Ascending aorta (tissue), 2 donors: ENCODE results near the gene TIMM10. TPM values are rescaled to one million over a fixed set of nuclear protein-coding genes. Genes with fewer than 3 reads are reported as not detected.

ENCODE experiments used
- DNase-seq, 2 donors: peaks; one replicate each; pipeline ENCODE4 v3.0.0-alpha.2; 2019; ENCODE audit warnings: low spot score in 2 of 2
- H3K27ac ChIP-seq, 2 donors: fragments of 200-600 bp; sonication (generic); one replicate each; pipeline ENCODE4 v1.5.1; 2016 to 2017; ENCODE audit warnings: mild to moderate bottlenecking in 1 of 2
- H3K27me3 ChIP-seq: fragments of 200-600 bp; sonication (generic); one replicate; pipeline ENCODE4 v1.5.1; 2017
- H3K36me3 ChIP-seq, 2 donors: fragments of 200-600 bp; sonication (generic); one replicate each; pipeline ENCODE4 v1.5.1; 2016
- H3K4me1 ChIP-seq, 2 donors: fragments of 200-600 bp; sonication (generic); one replicate each; pipeline ENCODE4 v1.5.1; 2016 to 2017; ENCODE audit warnings: mild to moderate bottlenecking in 1 of 2
- H3K4me3 ChIP-seq, 2 donors: fragments of 200-600 bp; sonication (generic); one replicate each; pipeline ENCODE4 v1.5.1; 2016 to 2017; ENCODE audit warnings: mild to moderate bottlenecking in 1 of 2
- H3K9me3 ChIP-seq, 2 donors: fragments of 200-600 bp; sonication (generic); one replicate each; pipeline ENCODE4 v1.5.1; 2016
- intact Hi-C: fragments of 100-400 bp; cut with DNase I; formaldehyde crosslinking; loops from one replicate; pipeline ENCODE4 v1.15.1; 2023
- total RNA-seq: library from RNA; depleted of rRNA; stranded (reverse); fragments of >200 nt; gene quantifications from one replicate; pipeline ENCODE4 v1.1.0, GENCODE V29; 2016
- TF ChIP-seq, protein P1 (sequence below), 3 experiments: fragments of 200-600 bp in 2 of 3; fragments of 450-650 bp in 1 of 3; sonication (generic) in 2 of 3; IDR thresholded peaks; one replicate each; pipeline ENCODE4 v1.5.1; 2016 to 2019; ENCODE audit warnings: antibody characterized with exemption in 3 of 3, mild to moderate bottlenecking in 1 of 3, moderate library complexity in 1 of 3

Gene TIMM10
- total RNA-seq, 1 donor from 2014 or later, result not detected

DNA sequence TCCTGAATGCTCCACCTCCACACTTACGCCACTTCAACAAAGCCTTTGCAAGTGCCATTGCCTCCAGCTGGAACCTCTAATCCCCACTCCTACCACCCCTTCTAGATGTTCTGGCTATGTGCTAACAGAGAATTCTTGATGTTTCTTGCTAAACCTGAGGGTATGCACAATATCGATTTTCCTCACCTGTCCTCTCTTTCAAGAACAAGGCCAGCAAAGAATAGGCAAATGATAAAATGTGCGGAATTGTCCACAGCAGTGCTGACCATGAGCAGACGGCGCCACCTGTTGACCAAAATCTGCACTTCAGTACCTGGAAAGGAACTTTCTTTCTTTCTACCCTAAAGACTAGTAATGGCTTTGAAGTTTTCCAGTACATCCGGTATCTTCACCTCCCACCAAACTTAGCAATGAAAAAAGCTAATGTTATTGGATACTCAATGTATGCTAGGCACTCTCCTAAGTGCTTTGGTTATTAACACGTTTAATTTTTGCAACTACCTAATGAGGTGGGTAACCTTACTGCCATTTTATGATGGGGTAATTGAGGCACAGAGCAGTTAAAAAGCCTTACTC, 3.4 kb downstream of the TIMM10 start:
- TF ChIP-seq, protein P1, sequence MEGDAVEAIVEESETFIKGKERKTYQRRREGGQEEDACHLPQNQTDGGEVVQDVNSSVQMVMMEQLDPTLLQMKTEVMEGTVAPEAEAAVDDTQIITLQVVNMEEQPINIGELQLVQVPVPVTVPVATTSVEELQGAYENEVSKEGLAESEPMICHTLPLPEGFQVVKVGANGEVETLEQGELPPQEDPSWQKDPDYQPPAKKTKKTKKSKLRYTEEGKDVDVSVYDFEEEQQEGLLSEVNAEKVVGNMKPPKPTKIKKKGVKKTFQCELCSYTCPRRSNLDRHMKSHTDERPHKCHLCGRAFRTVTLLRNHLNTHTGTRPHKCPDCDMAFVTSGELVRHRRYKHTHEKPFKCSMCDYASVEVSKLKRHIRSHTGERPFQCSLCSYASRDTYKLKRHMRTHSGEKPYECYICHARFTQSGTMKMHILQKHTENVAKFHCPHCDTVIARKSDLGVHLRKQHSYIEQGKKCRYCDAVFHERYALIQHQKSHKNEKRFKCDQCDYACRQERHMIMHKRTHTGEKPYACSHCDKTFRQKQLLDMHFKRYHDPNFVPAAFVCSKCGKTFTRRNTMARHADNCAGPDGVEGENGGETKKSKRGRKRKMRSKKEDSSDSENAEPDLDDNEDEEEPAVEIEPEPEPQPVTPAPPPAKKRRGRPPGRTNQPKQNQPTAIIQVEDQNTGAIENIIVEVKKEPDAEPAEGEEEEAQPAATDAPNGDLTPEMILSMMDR (IDR thresholded peaks at IDR 0.05), result peak; percentile 79 to 95 (median 93)
- peak in 1 of 2 donors; percentile 84 for DNase-seq
- Histone ChIP-seq H3K9me3 (no peaks in the 10 kb centered on the region), H3K27ac (no peak overlapping the region), H3K4me3 (no peak overlapping the region), H3K4me1 (peaks cover 5 to 12% of the 10 kb centered on the region in 2 donors), H3K27me3 (no peaks in the 10 kb centered on the region), H3K36me3 (peaks cover 0 to 3% of the 10 kb centered on the region in 2 donors)
- intact Hi-C loops, result loop anchor here (1.0 to 5.0 kb wide), 3 partner anchors 34 to 180 kb away; no protein-coding TSS in a partner anchor

- intact Hi-C loops, result no loop called here
- Histone ChIP-seq H3K36me3 (no peaks in the 10 kb centered on the region), H3K27me3 (no peaks in the 10 kb centered on the region), H3K4me3 (no peak overlapping the region), H3K4me1 (no peaks in the 10 kb centered on the region), H3K27ac (no peak overlapping the region), H3K9me3 (no peaks in the 10 kb centered on the region)
- no peak for DNase-seq
- TF ChIP-seq, protein P1 (IDR thresholded peaks at IDR 0.05), result no peak
Observed at GRCh38 chr11:57523419-57523818, 7.1 kb downstream of the TIMM10 start.

GRCh38 chr11:57521116-57521515, 9.4 kb downstream of the TIMM10 start:
- intact Hi-C loops, result no loop called here
- H3K36me3 ChIP-seq, result no peaks in the 10 kb centered on the region

DNA sequence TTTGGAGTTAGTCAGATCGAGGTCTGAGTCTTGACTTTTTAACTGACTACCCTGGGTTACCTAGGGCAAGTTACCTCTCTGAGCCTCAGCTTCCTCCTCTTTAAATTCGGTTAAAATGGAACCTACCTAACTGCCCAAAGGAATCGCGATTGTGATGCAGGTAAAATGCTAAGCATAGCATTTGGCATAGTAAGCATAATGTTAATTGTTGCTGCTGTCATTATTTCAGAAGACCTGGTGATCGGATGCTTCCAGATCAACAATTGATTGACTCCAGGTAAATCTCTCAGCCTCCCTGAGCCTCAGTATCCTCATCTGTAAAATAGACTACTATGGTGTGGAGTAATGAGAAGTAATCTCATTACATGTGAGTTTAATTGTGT, 14.5 kb downstream of the TIMM10 start:
- peaks cover 0 to 8% of the 10 kb centered on the region in 2 donors for H3K4me1 ChIP-seq
- TF ChIP-seq, protein P1 (IDR thresholded peaks at IDR 0.05), result no peak
- no peaks in the 10 kb centered on the region for H3K27me3 ChIP-seq
- H3K4me3 ChIP-seq, result peak overlapping the region; percentile 72 to 86
- no peaks in the 10 kb centered on the region for H3K36me3 ChIP-seq
- DNase-seq, result no peak
- intact Hi-C loops, result no loop called here
- H3K27ac ChIP-seq, result no peak overlapping the region
- no peaks in the 10 kb centered on the region for H3K9me3 ChIP-seq

More at GRCh38 chr11:57521116-57521515, 9.4 kb downstream of the TIMM10 start:
- Histone ChIP-seq H3K4me1 (no peaks in the 10 kb centered on the region), H3K27me3 (no peaks in the 10 kb centered on the region), H3K27ac (no peak overlapping the region), H3K4me3 (no peak overlapping the region), H3K9me3 (no peaks in the 10 kb centered on the region)
- DNase-seq, result no peak
- TF ChIP-seq, protein P1 (IDR thresholded peaks at IDR 0.05), result no peak

GRCh38 chr11:57515332-57516060, 15.1 kb downstream of the TIMM10 start, which contains the start of gene SLC43A1:
SLC43A1 (minus strand) TSS chr11:57515702; CDS start chr11:57514111, 1,591 bp downstream.
- Histone ChIP-seq H3K4me3 (peak within 1 kb of the TSS; percentile 72 to 86), H3K9me3 (no peaks in the 10 kb centered on the region), H3K27me3 (no peaks in the 10 kb centered on the region), H3K36me3 (no peaks in the 10 kb centered on the region), H3K27ac (peak within 1 kb of the TSS; percentile 56 to 60), H3K4me1 (peaks cover 0 to 8% of the 10 kb centered on the region in 2 donors)
- intact Hi-C loops, result loop anchor here (2.0 kb wide), 1 partner anchor 17 kb away; no protein-coding TSS in a partner anchor
- peak in 1 of 2 donors; percentile 71 for DNase-seq
- TF ChIP-seq, protein P1 (IDR thresholded peaks at IDR 0.05), result no peak
